GM13977 (cell line): Measurements from ENCODE around the gene SPATA46.

Experiments
- DNase-seq: peaks from one replicate; pipeline ENCODE4 v3.0.0; 2012; ENCODE audit warnings: low spot score
- in situ Hi-C: fragments of 300-500 bp; cut with MboI; formaldehyde crosslinking; loops from one replicate; pipeline ENCODE4 v1.12.0; 2022; ENCODE audit warnings: low sequenced_read_pairs, low pct_unique_long_range_greater_than_20kb, mixed read lengths, inconsistent platforms; ENCODE audit not compliant: unreplicated experiment
- TF ChIP-seq, protein P1 (sequence below): IDR thresholded peaks from 2 replicates; pipeline ENCODE4 v1.5.1; 2012; ENCODE audit warnings: mild to moderate bottlenecking, control low read depth; ENCODE audit not compliant: insufficient read depth; ENCODE audit errors: extremely low read depth, missing control alignments

SPATA46 gene

DNA sequence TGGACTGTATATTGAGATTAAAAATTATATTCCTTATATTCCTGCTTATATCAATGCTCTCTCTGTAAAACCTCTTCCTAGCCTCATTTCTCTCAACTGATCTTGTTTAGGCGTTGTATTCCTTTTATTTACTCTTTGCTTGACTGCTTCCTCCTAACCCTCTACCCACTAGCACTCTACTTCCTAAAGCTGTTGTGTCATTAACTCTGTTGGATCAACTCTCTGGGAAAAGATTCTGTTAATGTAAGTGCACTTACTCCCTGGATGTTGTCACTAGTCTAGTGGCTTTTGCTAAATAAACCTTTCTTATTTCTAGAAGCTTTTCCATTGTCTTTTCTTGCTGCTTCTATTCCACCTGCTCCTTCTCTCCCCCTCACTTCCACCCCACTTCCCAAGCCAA lies 6.5 kb downstream of the SPATA46 start:
- in situ Hi-C loops: no loop called here
- DNase-seq: no peak
- TF ChIP-seq, protein P1, sequence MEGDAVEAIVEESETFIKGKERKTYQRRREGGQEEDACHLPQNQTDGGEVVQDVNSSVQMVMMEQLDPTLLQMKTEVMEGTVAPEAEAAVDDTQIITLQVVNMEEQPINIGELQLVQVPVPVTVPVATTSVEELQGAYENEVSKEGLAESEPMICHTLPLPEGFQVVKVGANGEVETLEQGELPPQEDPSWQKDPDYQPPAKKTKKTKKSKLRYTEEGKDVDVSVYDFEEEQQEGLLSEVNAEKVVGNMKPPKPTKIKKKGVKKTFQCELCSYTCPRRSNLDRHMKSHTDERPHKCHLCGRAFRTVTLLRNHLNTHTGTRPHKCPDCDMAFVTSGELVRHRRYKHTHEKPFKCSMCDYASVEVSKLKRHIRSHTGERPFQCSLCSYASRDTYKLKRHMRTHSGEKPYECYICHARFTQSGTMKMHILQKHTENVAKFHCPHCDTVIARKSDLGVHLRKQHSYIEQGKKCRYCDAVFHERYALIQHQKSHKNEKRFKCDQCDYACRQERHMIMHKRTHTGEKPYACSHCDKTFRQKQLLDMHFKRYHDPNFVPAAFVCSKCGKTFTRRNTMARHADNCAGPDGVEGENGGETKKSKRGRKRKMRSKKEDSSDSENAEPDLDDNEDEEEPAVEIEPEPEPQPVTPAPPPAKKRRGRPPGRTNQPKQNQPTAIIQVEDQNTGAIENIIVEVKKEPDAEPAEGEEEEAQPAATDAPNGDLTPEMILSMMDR: no peak

DNA sequence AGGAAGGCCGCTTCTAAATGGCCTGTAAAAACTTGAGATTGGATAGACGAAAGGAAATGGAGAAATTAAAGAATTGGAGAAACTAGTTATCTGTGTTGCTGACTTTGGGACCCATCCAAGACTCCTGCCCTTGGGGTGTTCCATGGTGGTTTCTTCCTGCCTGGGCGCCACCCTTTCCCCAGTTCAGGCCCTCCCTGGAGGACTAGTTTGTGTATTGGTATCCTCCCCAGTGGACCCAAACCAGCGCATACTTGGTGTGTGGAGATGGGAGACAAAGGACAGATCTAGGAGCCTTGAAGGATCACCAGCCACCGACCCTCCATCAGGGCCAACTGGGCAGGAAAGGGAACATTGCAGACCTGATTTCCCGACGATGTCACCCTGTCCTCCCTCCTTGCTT lies 7.1 kb downstream of the SPATA46 start:
- in situ Hi-C loops: no loop called here
- TF ChIP-seq, protein P1: no peak
- no peak for DNase-seq

DNA sequence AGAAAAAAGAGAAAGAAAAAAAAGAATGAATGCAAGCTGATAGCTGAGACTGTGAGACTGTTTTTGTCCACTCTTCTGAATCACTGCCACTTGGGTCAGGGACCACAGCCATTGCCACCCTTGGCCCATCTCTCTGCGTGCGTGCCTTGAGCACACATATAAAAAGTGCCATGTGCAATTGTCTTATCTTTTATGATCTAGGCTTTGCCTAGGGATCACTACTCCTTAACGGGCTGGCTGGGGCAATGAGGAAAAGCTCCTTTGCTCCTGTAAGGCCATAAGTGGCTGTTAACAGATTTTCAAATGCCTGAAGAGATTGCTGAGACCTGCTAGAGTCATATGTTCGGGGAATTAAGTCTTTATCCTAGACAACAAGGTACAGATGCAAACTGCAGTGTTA lies 8.2 kb downstream of the SPATA46 start:
- TF ChIP-seq, protein P1: no peak
- DNase-seq: no peak
- in situ Hi-C loops: no loop called here

DNA sequence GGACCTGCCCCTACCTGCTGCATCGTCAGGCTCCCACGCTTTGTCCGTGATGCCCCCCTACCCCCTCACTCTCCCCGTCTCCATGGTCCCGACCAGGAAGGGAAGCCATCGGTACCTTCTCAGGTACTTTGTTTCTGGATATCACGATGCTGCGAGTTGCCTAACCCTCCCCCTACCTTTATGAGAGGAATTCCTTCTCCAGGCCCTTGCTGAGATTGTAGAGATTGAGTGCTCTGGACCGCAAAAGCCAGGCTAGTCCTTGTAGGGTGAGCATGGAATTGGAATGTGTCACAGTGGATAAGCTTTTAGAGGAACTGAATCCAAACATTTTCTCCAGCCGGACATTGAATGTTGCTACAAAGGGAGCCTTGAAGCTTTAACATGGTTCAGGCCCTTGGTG lies 8.9 kb downstream of the SPATA46 start:
- TF ChIP-seq, protein P1: no peak
- DNase-seq: no peak
- in situ Hi-C loops: no loop called here

DNA sequence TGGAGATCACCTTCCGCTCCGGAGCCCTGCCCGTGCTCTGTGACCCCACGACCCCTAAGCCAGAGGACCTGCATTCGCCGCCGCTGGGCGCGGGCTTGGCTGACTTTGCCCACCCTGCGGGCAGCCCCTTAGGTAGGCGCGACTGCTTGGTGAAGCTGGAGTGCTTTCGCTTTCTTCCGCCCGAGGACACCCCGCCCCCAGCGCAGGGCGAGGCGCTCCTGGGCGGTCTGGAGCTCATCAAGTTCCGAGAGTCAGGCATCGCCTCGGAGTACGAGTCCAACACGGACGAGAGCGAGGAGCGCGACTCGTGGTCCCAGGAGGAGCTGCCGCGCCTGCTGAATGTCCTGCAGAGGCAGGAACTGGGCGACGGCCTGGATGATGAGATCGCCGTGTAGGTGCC lies 9.6 kb downstream of the SPATA46 start:
- in situ Hi-C loops: no loop called here
- no peak for DNase-seq
- TF ChIP-seq, protein P1: no peak

DNA sequence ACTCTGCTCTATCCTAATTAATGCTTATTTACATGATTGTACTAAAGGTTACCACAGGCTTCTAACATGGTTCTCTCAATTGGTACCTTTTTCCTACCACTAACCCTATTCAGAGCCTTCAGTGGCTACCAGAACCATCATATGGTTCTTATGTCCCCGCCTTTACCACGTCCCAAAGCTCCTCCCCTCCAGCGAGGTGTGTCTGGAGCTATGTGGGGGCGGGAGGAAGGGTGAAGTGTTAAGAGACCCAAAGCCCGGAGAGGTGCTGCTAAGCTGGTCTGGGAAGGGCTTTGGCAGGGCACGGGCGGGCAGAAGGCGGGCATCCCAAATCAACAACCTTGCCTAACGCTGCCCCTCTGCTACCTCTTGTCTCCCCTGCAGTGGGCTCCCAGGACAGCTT lies 10.0 kb downstream of the SPATA46 start:
- TF ChIP-seq, protein P1: no peak
- in situ Hi-C loops: no loop called here
- DNase-seq: no peak

DNA sequence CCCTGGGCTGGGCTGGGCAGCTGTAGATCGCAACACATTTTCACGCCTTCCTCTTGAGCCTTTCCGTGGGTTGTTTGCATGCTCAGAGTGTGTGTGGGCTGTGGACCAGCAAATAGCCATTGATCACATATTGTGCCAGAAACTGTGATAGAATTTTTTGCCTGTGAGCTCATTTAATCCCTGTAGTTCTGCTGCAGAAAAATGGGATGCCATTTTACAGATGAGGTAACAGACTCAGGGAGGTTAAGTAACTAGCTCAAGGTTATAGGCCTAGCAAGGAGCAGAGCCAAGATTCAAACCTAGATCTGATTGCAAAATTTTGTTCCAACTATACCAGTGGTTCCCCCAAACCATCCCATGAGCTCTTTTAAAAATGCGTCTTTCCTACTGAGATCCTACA lies 10.5 kb downstream of the SPATA46 start:
- in situ Hi-C loops: no loop called here
- TF ChIP-seq, protein P1: no peak

More for the DNA sequence above, 10.5 kb downstream of the SPATA46 start:
- DNase-seq: no peak
